CD4-positive, alpha-beta T cell treated with Interferon alpha-2 for 1 hour (primary cell): ENCODE results near the gene GRIK1.

Experiments used
- DNase-seq, 2 donors: peaks; one replicate each; pipeline ENCODE4 v3.0.0-alpha.2; 2020 to 2022

The GRIK1 gene

GRCh38 chr21:29904359-29905282 lies 35.2 kb downstream of the GRIK1 start:
- no peak for DNase-seq

- DNase-seq: no peak
Observed at GRCh38 chr21:29896884-29897283, 42.9 kb downstream of the GRIK1 start.

GRCh38 chr21:29893687-29894086 lies 46.1 kb downstream of the GRIK1 start:
- DNase-seq: no peak

GRCh38 chr21:29892379-29892778 lies 47.4 kb downstream of the GRIK1 start:
- DNase-seq: no peak

- no peak for DNase-seq
Observed at GRCh38 chr21:29888437-29888836, 51.4 kb downstream of the GRIK1 start.

- DNase-seq: no peak
Observed at GRCh38 chr21:29887313-29888009, 52.3 kb downstream of the GRIK1 start.

- DNase-seq: no peak
Observed at GRCh38 chr21:29885491-29885890, 54.3 kb downstream of the GRIK1 start.

GRCh38 chr21:29875873-29876272 lies 63.9 kb downstream of the GRIK1 start:
- no peak for DNase-seq

GRCh38 chr21:29875036-29875716 lies 64.6 kb downstream of the GRIK1 start:
- DNase-seq: no peak

GRCh38 chr21:29873908-29874307 lies 65.9 kb downstream of the GRIK1 start:
- no peak for DNase-seq

GRCh38 chr21:29870814-29871213 lies 69.0 kb downstream of the GRIK1 start:
- DNase-seq: no peak

GRCh38 chr21:29867796-29868195 lies 72.0 kb downstream of the GRIK1 start:
- no peak for DNase-seq

GRCh38 chr21:29860346-29860745 lies 79.5 kb downstream of the GRIK1 start:
- no peak for DNase-seq

- no peak for DNase-seq
Observed at GRCh38 chr21:29857150-29857549, 82.6 kb downstream of the GRIK1 start.

GRCh38 chr21:29854795-29855194 lies 85.0 kb downstream of the GRIK1 start:
- DNase-seq: no peak

GRCh38 chr21:29851611-29852010 lies 88.2 kb downstream of the GRIK1 start:
- no peak for DNase-seq

- peak; percentile 25 to 52 for DNase-seq
Observed at GRCh38 chr21:29849735-29850176, 90.0 kb downstream of the GRIK1 start.

GRCh38 chr21:29843804-29844203 lies 96.0 kb downstream of the GRIK1 start:
- no peak for DNase-seq

- DNase-seq: no peak
Observed at GRCh38 chr21:29834617-29835016, 105.2 kb downstream of the GRIK1 start.

- DNase-seq: no peak
Observed at GRCh38 chr21:29832217-29832616, 107.6 kb downstream of the GRIK1 start.

- no peak for DNase-seq
Observed at GRCh38 chr21:29829564-29830275, 110.1 kb downstream of the GRIK1 start.

GRCh38 chr21:29827647-29828046 lies 112.1 kb downstream of the GRIK1 start:
- no peak for DNase-seq

- DNase-seq: no peak
Observed at GRCh38 chr21:29827236-29827635, 112.6 kb downstream of the GRIK1 start.
